ENCODE data around the gene APCDD1L. TPM values are rescaled to one million over a fixed set of nuclear protein-coding genes. Genes with fewer than 3 reads are reported as not detected.

Gene APCDD1L
- total RNA-seq, 4 donors from 2014 or later, result 0.38 to 0.44 (median 0.41) TPM; not detected in 1

- WGBS, 2 donors, result 84 to 94% methylated on average over 6 of the region's 6 CpGs
- peaks cover 0 to 30% (median 2%) of the 10 kb centered on the region in 3 donors for H3K4me1 ChIP-seq
- no peaks in the 10 kb centered on the region for H3K27me3 ChIP-seq
- H3K9me3 ChIP-seq, result no peaks in the 10 kb centered on the region
- no peak for DNase-seq
- H3K4me3 ChIP-seq, result no peak overlapping the region
- H3K36me3 ChIP-seq, result peaks cover 0 to 51% (median 0%) of the 10 kb centered on the region in 3 donors
- TF ChIP-seq CTCF (IDR thresholded peaks at IDR 0.05) (no peak), POLR2A (IDR thresholded peaks at IDR 0.05) (no peak)
- H3K27ac ChIP-seq, result no peak overlapping the region
- intact Hi-C loops (cut with DNase I), result no loop called here
Observed at GRCh38 chr20:58435237-58435636, 80.0 kb downstream of the APCDD1L start.

- H3K27ac ChIP-seq, result no peak overlapping the region
- peaks cover 0 to 49% (median 0%) of the 10 kb centered on the region in 3 donors for H3K36me3 ChIP-seq
- H3K9me3 ChIP-seq, result no peaks in the 10 kb centered on the region
- intact Hi-C loops (cut with DNase I), result no loop called here
- DNase-seq, result no peak
- peaks cover 0 to 30% (median 2%) of the 10 kb centered on the region in 3 donors for H3K4me1 ChIP-seq
- 90 to 91% methylated on average over 5 of the region's 5 CpGs for WGBS, 2 donors
- TF ChIP-seq POLR2A (IDR thresholded peaks at IDR 0.05), result no peak
- TF ChIP-seq CTCF (IDR thresholded peaks at IDR 0.05), result no peak
- H3K4me3 ChIP-seq, result no peak overlapping the region
- H3K27me3 ChIP-seq, result no peaks in the 10 kb centered on the region
Observed at GRCh38 chr20:58434326-58434725, 80.9 kb downstream of the APCDD1L start.

GRCh38 chr20:58433759-58434158 is 81.4 kb downstream of the APCDD1L start:
- intact Hi-C loops (cut with DNase I), result no loop called here
- H3K4me3 ChIP-seq, result no peak overlapping the region
- 54 to 67% methylated on average over 1 of the region's 1 CpG for WGBS, 2 donors
- peaks cover 0 to 45% (median 0%) of the 10 kb centered on the region in 3 donors for H3K36me3 ChIP-seq
- no peaks in the 10 kb centered on the region for H3K9me3 ChIP-seq
- no peaks in the 10 kb centered on the region for H3K27me3 ChIP-seq
- no peak for DNase-seq
- H3K27ac ChIP-seq, result no peak overlapping the region
- no peak for TF ChIP-seq CTCF (IDR thresholded peaks at IDR 0.05)
- TF ChIP-seq POLR2A (IDR thresholded peaks at IDR 0.05), result no peak
- peaks cover 0 to 30% (median 2%) of the 10 kb centered on the region in 3 donors for H3K4me1 ChIP-seq

GRCh38 chr20:58433029-58433647 is 82.1 kb downstream of the APCDD1L start:
- no peak for DNase-seq
- WGBS, 2 donors, result 80 to 93% methylated on average over 1 to 2 of the region's 2 CpGs
- H3K36me3 ChIP-seq, result peaks cover 0 to 39% (median 0%) of the 10 kb centered on the region in 3 donors
- intact Hi-C loops (cut with DNase I), result no loop called here
- H3K4me3 ChIP-seq, result no peak overlapping the region
- H3K9me3 ChIP-seq, result no peaks in the 10 kb centered on the region
- no peaks in the 10 kb centered on the region for H3K27me3 ChIP-seq
- H3K4me1 ChIP-seq, result peaks cover 0 to 30% (median 2%) of the 10 kb centered on the region in 3 donors
- no peak overlapping the region for H3K27ac ChIP-seq
- TF ChIP-seq CTCF (IDR thresholded peaks at IDR 0.05), result no peak
- TF ChIP-seq POLR2A (IDR thresholded peaks at IDR 0.05), result no peak

- intact Hi-C loops (cut with DNase I), result no loop called here
- no peak overlapping the region for H3K27ac ChIP-seq
- 75 to 86% methylated on average over 3 of the region's 3 CpGs for WGBS, 2 donors
- H3K9me3 ChIP-seq, result no peaks in the 10 kb centered on the region
- H3K4me3 ChIP-seq, result no peak overlapping the region
- no peaks in the 10 kb centered on the region for H3K27me3 ChIP-seq
- H3K4me1 ChIP-seq, result peaks cover 0 to 30% (median 2%) of the 10 kb centered on the region in 3 donors
- no peak for DNase-seq
- H3K36me3 ChIP-seq, result peaks cover 0 to 31% (median 0%) of the 10 kb centered on the region in 3 donors
- no peak for TF ChIP-seq CTCF (IDR thresholded peaks at IDR 0.05)
- no peak for TF ChIP-seq POLR2A (IDR thresholded peaks at IDR 0.05)
Observed at GRCh38 chr20:58432186-58432954, 82.8 kb downstream of the APCDD1L start.

Data from esophagus squamous epithelium (tissue), 5 donors.